CD4-positive, alpha-beta T cell (primary cell): ENCODE measurements around the gene MT1E. TPM values are rescaled to one million over a fixed set of nuclear protein-coding genes. Genes with fewer than 3 reads are reported as not detected.

Experiments
- ATAC-seq: fragments of 200-7000 bp; cut with Tn5 transposase; one replicate; pipeline ENCODE4 v1.10.0; 2022; ENCODE audit warnings: mild to moderate bottlenecking; ENCODE audit not compliant: poor library complexity
- CTCF ChIA-PET: fragments of 350-600 bp; sonication (Branson Sonifier 250); formaldehyde crosslinking; loops from one replicate; lab custom pipeline; 2021; ENCODE audit warnings: antibody characterized with exemption, inconsistent platforms; lab: Charles Lee
- POLR2A ChIA-PET: fragments of 350-600 bp; sonication (Branson Sonifier 250); formaldehyde crosslinking; loops from one replicate; lab custom pipeline; 2021; ENCODE audit warnings: antibody characterized with exemption, inconsistent platforms; lab: Charles Lee
- DNase-seq, 14 experiments: peaks; one replicate each; pipeline ENCODE4 v3.0.0-alpha.2; 2013 to 2020; ENCODE audit warnings: mixed read lengths in 2 of 14
- H3K27ac ChIP-seq, 2 donors: one replicate each; pipeline versions ENCODE4 v1.5.1 to v1.7.0; 2013; ENCODE audit warnings: low read length in 2 of 2, low read depth in 1 of 2, mild to moderate bottlenecking in 1 of 2
- H3K27me3 ChIP-seq, 2 experiments: 1 replicate in 1 of 2; 2 replicates in 1 of 2; pipeline versions ENCODE4 v1.6.1 to v1.7.0; 2013; ENCODE audit warnings: low read length in 2 of 2, control low read depth in 1 of 2, mild to moderate bottlenecking in 1 of 2, moderate library complexity in 1 of 2; ENCODE audit not compliant: insufficient read depth in 2 of 2, control insufficient read depth in 1 of 2
- H3K36me3 ChIP-seq: one replicate; pipeline ENCODE4 v1.6.1; 2013; ENCODE audit warnings: low read length, control low read depth; ENCODE audit not compliant: insufficient read depth
- H3K4me1 ChIP-seq: one replicate; pipeline ENCODE4 v1.6.1; 2013; ENCODE audit warnings: low read length, control low read depth; ENCODE audit not compliant: insufficient read depth
- H3K4me3 ChIP-seq: one replicate; pipeline ENCODE4 v1.5.1; 2013; ENCODE audit warnings: mild to moderate bottlenecking, low read length, moderate library complexity
- H3K9me3 ChIP-seq, 2 experiments: 1 replicate in 1 of 2; 2 replicates in 1 of 2; pipeline versions ENCODE4 v1.6.1 to v1.7.0; 2013; ENCODE audit warnings: low read length in 2 of 2, mild to moderate bottlenecking in 2 of 2, control low read depth in 1 of 2, moderate library complexity in 1 of 2; ENCODE audit not compliant: control insufficient read depth in 1 of 2, insufficient read depth in 1 of 2
- H3K27ac Mint-ChIP-seq: one replicate; pipeline ENCODE4 v1.8.0; 2020; ENCODE audit warnings: mixed read lengths
- H3K27me3 Mint-ChIP-seq: one replicate; pipeline ENCODE4 v1.8.0; 2021; ENCODE audit warnings: mixed read lengths
- H3K36me3 Mint-ChIP-seq: one replicate; pipeline ENCODE4 v1.8.0; 2021; ENCODE audit warnings: low read depth, mixed read lengths
- H3K4me1 Mint-ChIP-seq: one replicate; pipeline ENCODE4 v1.8.0; 2021; ENCODE audit warnings: low read depth, mixed read lengths
- H3K4me3 Mint-ChIP-seq: one replicate; pipeline ENCODE4 v1.8.0; 2020; ENCODE audit warnings: mild to moderate bottlenecking, mixed read lengths
- H3K9me3 Mint-ChIP-seq: one replicate; pipeline ENCODE4 v1.8.0; 2020; ENCODE audit warnings: mixed read lengths
- CTCF ChIP-seq: fragments of 200-600 bp; IDR thresholded peaks from one replicate; pipeline ENCODE4 v1.8.0; 2022; ENCODE audit warnings: antibody characterized with exemption, mild to moderate bottlenecking
- intact Hi-C, 2 experiments: fragments of 100-400 bp; cut with DNase I in 1 of 2; cut with micrococcal nuclease in 1 of 2; formaldehyde crosslinking; loops; one replicate each; pipeline versions ENCODE4 v1.15.1 to v1.9.0; 2023 to 2025; cut with DNase I, micrococcal nuclease
- total RNA-seq, 174 experiments: library from RNA in 2 of 174; stranded (reverse) in 2 of 174; gene quantifications; one replicate each; pipeline ENCODE4 v1.2.3 and lab custom pipeline; 2021 to 2026

Gene MT1E
- total RNA-seq, 2 experiments from 2014 or later, result 2.5 to 2.9 TPM

DNA sequence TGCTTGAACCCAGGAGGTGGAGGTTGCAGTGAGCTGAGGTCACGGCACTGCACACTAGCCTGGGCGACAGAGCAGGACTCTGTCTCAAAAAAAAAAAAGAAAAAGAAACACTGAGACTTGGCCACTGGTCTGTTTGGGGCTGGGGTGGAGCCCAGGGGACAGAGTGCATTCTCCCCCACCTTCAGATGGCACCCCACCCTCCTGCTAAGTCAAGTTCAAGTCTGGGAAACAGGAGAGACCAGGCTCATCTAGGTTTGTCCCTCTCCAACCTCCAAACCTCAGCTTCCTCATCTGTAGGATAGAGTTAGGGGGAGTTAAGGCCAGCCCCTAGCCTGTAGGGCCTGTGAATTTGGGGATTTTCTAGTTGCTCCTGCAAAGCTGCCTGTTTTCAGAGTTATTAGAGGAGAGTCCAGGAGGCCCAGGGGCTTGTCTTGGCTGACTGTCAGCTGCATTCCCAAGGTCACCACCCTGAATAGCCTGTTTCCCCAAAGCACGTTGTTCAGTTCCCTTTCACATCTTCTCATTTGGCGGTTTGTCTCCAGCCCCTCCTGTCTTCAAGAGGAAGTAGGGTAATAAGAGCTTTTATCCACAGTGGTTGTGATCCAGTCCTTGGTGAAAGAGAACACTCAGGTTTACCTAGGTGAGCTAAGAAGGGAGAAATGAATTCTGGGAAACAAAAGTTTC lies 34.1 kb upstream of the MT1E start:
- peaks cover 12% of the 10 kb centered on the region for H3K4me1 ChIP-seq
- TF ChIP-seq CTCF, result no peak
- H3K36me3 ChIP-seq, result no peaks in the 10 kb centered on the region
- Mint-ChIP-seq H3K4me3 (no peak overlapping the region), H3K4me1 (peaks cover 9% of the 10 kb centered on the region), H3K9me3 (no peaks in the 10 kb centered on the region), H3K36me3 (no peaks in the 10 kb centered on the region), H3K27ac (no peak overlapping the region), H3K27me3 (peaks cover 26% of the 10 kb centered on the region)
- no peak overlapping the region for H3K27ac ChIP-seq
- intact Hi-C loops, result no loop called here
- POLR2A ChIA-PET, result interaction anchor here (0.9 to 1.2 kb wide), 2 partner anchors 17 to 110 kb away, joined by 3 to 4 read pairs; partner anchors contain the start of gene MT2A
- H3K27me3 ChIP-seq, result peaks cover 17 to 18% of the 10 kb centered on the region in 2 experiments
- DNase-seq, result no peak
- CTCF ChIA-PET, result no interaction called here
- ATAC-seq, result no peak
- H3K9me3 ChIP-seq, result no peaks in the 10 kb centered on the region
- no peak overlapping the region for H3K4me3 ChIP-seq

- intact Hi-C loops, result no loop called here
Observed at GRCh38 chr16:56593573-56594291, 31.8 kb upstream of the MT1E start.

GRCh38 chr16:56594292-56594619 lies 31.3 kb upstream of the MT1E start:
- H3K4me1 ChIP-seq, result peaks cover 8% of the 10 kb centered on the region
- intact Hi-C loops, result no loop called here
- no peak overlapping the region for H3K4me3 ChIP-seq
- H3K9me3 ChIP-seq, result no peaks in the 10 kb centered on the region
- H3K4me3 Mint-ChIP-seq, result no peak overlapping the region
- POLR2A ChIA-PET, result no interaction called here
- DNase-seq (no peak), ATAC-seq (no peak)
- CTCF ChIA-PET, result no interaction called here
- H3K4me1 Mint-ChIP-seq, result peaks cover 9% of the 10 kb centered on the region
- no peak overlapping the region for H3K27ac ChIP-seq
- peaks cover 21% of the 10 kb centered on the region for H3K27me3 Mint-ChIP-seq
- TF ChIP-seq CTCF, result no peak
- H3K27ac Mint-ChIP-seq, result no peak overlapping the region
- no peaks in the 10 kb centered on the region for H3K36me3 Mint-ChIP-seq
- H3K9me3 Mint-ChIP-seq, result no peaks in the 10 kb centered on the region
- no peaks in the 10 kb centered on the region for H3K36me3 ChIP-seq
- peaks cover 15% of the 10 kb centered on the region in 2 experiments for H3K27me3 ChIP-seq

More at GRCh38 chr16:56593573-56594291, 31.8 kb upstream of the MT1E start:
- H3K27ac ChIP-seq, result no peak overlapping the region
- peaks cover 15 to 17% of the 10 kb centered on the region in 2 experiments for H3K27me3 ChIP-seq
- no peak for TF ChIP-seq CTCF
- ChIA-PET CTCF (no interaction called here), POLR2A (no interaction called here)
- Mint-ChIP-seq H3K4me3 (no peak overlapping the region), H3K36me3 (no peaks in the 10 kb centered on the region), H3K27ac (no peak overlapping the region), H3K27me3 (peaks cover 23% of the 10 kb centered on the region), H3K4me1 (peaks cover 9% of the 10 kb centered on the region), H3K9me3 (no peaks in the 10 kb centered on the region)
- H3K4me3 ChIP-seq, result no peak overlapping the region
- no peaks in the 10 kb centered on the region for H3K36me3 ChIP-seq
- H3K9me3 ChIP-seq, result no peaks in the 10 kb centered on the region
- peaks cover 12% of the 10 kb centered on the region for H3K4me1 ChIP-seq
- DNase-seq (no peak), ATAC-seq (no peak)
